COR-L47 (cell line): ENCODE measurements around the gene DAB1.
"Not testable (repeated sequence)": the region's sequence is repeated elsewhere in the genome, so short reads cannot be mapped to it uniquely, and the experiment has no call there.

Source experiments
- DNase-seq: peaks from one replicate; lab custom pipeline; 2025; lab: John Stamatoyannopoulos, UW

Gene DAB1

GRCh38 chr1:57117753-57118152 lies 306.1 kb downstream of the DAB1 start:
- DNase-seq, result no peak

- DNase-seq, result no peak
These were observed 307.0 kb downstream of the DAB1 start for GRCh38 chr1:57116871-57117270.

DNA sequence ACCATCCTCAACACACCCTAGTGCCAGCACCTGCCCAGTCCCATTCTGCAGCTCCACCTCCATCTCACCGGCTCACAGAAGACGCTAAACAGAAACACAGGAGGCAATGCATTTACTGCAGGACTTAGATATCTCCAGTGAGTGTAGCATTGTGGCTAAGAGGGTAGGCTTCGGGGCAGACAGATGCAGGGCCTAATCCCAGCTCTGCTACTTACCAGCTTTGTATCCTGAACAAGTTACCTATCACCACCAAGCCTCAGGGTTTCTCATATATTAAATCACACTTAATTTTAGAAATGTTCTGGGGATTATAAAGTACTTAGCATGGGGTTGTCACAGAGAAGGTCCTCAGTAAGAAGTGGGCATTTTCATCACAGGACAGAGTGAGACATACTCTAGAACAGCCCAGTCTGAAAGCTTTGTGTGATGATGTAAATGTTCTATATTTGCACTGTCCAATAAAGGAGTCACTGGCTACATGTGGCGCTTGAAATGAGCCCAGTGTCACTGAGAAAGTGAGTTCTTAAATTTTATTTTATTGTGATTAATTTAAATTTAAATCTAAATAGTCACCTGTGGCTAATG lies 308.7 kb downstream of the DAB1 start:
- no peak for DNase-seq

GRCh38 chr1:57112148-57112547 lies 311.7 kb downstream of the DAB1 start:
- no peak for DNase-seq

DNA sequence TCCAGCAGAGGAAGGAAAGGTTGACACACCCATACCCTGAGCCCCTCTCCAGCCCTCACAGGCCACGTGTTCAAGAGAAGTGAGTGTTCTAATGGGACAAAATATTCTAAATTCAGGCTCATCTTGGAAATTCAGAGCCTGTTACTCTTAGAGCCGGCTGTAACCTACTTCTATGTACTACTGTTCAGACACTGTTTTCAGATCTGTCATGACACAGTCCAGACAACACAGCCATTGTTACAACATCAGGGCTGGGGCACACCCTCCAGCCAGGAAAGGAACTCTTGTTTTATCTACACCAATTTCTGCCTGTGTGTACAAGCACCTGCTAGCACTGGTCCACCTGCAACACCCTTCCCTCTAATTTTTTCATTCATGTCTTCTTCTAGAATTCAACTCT lies 312.7 kb downstream of the DAB1 start:
- no peak for DNase-seq

- DNase-seq, result no peak
These were observed 314.0 kb downstream of the DAB1 start for GRCh38 chr1:57109883-57110282.

- no peak for DNase-seq
These were observed 314.6 kb downstream of the DAB1 start for GRCh38 chr1:57109247-57109646.

- no peak for DNase-seq
These were observed 317.6 kb downstream of the DAB1 start for GRCh38 chr1:57106296-57106695.

DNA sequence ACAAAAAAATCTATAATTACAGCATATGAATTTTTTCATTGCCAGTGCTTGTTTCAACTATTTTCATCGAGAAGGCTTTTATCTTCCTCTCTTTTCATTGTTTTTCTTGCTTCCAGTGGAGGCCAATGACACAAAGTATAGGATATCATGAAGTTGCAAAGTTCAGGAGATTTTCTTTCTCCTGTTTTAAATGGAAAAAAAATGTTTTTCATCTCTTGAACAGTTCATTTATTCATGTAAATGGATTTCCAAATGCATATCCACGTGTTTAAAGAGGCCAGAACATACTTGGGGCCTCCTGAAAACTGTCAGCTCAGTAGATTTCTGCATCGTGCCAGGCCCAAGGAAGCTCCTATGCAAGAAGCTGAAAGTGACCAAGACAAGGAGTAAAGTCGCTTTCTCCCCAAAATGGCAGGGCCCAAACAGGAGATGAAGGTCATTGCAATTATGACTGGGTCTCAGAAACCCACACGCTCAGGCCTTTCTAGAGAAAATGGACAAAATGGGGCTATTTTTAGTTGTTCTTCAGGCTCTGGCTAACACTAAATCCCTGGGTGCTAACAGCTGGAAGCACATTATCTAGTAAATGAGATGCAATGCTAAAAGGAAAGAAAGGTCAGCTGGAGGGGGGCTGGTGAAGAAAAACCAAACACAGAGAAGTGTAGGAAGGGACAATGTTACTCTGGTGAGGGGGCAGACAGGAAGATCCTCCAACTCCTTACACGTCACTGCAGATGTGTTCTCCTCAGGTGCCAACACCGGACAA lies 321.1 kb downstream of the DAB1 start:
- no peak for DNase-seq

- DNase-seq, result no peak
These were observed 322.7 kb downstream of the DAB1 start for GRCh38 chr1:57101209-57101608.

DNA sequence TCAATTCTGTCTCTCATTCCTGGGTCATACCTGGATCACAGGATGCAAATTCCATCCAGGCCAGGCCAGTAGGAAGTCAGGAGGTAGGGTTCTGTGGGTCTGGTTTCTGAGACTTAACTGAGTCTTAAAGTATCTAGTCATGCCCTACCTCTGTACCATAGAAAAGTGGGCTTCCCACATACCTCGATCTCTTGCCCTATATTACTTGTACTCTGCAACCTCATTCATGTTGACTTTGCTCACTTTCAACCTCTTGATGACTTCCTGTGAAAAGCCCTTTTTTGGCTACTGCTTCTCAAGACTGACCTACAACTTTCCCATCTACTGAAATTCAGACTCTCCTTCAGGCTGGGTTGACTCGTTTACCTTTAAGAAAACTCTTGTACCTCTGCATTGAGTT lies 329.1 kb downstream of the DAB1 start:
- no peak for DNase-seq

GRCh38 chr1:57093122-57093521 lies 330.7 kb downstream of the DAB1 start:
- DNase-seq, result no peak

GRCh38 chr1:57091642-57092041 lies 332.2 kb downstream of the DAB1 start:
- no peak for DNase-seq

DNA sequence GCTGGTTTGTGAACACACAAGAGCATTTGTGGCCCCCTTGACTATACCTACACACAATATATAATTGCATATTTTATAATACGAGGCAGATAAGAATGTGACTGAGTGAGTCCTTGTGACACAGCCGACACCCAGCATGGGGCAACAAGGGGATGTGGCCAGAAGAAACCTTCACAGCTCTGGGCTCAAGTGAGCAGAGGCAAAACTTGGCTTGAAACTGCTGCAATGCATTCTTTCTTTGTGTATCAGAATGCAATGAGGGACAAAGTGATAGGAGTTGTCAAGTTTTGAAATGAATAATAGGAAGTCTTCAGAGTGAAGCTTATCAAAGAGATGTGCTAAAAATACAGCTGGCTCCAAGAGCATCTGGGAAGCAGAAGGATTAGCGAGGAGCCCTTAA lies 334.0 kb downstream of the DAB1 start:
- no peak for DNase-seq

DNA sequence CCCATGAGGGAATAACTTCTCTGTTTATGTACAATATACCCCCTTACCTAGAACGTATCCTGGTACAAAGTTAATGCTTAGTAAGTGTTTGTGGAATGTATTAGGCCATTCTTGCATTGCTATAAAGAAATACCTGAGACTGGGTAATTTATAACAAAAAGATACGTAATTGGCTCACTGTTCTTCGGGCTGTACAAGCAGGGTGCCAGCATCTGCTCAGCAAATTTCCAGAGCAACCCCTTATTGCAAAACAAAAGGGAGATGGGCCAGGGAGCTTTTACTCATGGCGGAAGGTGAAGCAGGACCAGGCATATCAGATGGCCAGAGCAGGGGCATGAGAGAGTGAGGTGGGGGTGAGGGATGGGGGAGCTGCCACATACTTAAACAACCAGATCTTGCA lies 334.6 kb downstream of the DAB1 start:
- DNase-seq, result no peak

- DNase-seq, result no peak
These were observed 335.2 kb downstream of the DAB1 start for GRCh38 chr1:57088653-57089052.

DNA sequence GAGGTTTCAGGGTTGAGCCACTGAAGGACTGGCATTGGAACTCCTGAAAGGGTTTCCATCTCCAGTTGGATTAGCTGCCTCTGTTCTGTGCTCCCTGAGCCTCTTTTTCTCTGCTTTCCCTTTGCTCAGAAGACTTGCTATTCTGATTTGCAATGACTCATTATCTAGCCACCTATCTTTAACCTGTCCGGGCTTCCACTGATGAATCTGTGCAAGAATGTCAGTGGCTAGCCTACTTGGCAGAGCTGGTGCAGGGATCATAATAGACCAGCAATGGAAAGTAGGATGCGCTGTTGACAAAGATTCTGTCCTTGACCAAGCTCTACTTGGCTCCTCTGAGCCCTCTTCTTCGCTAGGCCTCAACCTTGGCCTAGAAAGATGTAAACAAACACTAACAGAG lies 336.2 kb downstream of the DAB1 start:
- DNase-seq, result not testable (repeated sequence)

DNA sequence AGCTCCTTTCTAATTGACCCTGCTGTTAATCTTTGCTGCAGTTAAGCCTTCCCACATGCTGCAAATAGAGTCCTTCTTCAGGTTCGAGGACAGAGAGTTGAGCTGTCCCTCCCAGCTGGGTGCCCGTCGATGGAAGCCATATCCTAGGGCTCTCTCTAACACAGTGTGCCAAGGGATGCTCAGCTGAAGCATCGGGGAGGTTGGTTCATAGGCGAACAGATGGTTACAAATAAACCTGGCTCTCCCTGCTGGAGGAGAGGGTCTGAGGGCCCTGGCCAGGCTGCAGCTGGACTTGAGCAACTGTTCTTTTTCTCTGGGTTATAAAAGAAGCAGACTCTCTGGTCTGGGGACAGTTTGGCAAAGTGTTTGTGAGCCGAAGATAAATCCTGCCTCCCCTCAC lies 337.7 kb downstream of the DAB1 start:
- no peak for DNase-seq

DNA sequence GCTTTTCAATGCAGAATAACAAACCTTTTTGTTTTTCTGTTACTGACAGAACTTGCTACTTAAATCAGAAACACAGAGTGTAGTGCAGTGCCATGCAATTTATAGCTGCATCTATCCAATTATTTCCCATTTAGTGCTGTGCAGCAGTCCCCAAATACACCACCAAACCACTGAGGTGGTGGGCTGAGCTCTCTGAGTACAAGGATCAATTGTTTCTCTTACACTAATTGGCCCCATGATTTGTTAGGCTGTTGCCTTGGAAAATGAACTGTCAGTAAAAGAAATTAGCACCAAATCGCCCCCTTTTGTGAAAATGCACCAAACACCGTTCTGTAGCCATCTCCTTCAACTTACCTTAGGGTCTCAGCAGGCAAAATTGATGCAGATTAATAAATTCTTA lies 339.2 kb downstream of the DAB1 start:
- no peak for DNase-seq

GRCh38 chr1:57082711-57083439 lies 341.0 kb downstream of the DAB1 start:
- no peak for DNase-seq

DNA sequence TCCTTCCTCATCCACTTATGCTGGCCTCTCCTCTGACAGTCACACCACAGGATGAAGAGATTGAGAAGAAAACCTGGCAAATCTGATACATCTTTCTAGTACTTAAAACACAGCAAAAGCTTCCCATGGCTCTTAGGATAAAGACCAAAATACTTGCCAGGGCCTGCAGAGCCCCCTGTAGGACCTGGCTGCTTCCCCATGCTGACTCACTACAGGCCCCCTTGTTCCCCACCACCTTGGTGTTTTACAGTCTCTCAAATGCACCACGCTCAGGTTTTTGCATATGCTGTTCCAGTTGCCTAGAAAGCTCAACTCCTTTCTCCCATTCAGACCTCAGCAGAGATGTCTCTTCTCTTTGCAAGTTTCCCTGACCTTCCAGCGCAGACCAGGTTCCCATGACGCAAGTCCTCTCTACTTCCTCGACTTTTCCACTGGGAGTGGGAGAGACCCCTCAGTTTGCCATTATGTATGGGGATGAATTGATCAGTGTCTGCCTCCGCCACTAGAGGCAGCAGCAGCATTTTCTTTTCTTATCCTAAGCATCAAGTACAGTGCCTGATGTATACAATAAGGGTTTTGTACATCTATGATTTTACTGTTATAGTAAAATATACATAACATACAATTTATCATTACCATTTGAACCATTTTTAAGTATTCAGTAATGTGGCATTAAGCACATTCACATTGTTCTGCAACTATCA lies 344.3 kb downstream of the DAB1 start:
- no peak for DNase-seq

GRCh38 chr1:57072401-57073110 lies 351.3 kb downstream of the DAB1 start:
- no peak for DNase-seq
